Liver (tissue), 3 donors: ENCODE measurements around the gene SPATA2L.

Experiments used
- ATF3 ChIP-seq: IDR thresholded peaks from 2 replicates; pipeline ENCODE4 v1.6.1; 2016; ENCODE audit warnings: antibody characterized with exemption
- CTCF ChIP-seq: fragments of 150-350 bp; IDR thresholded peaks from 2 replicates; pipeline ENCODE4 v1.5.1; 2017; ENCODE audit warnings: improper control_type of control experiment, low read depth, low read length; ENCODE audit not compliant: missing input control
- EGR1 ChIP-seq, 2 donors: IDR thresholded peaks; 2 replicates each; pipeline ENCODE4 v1.6.1; 2016 to 2018; ENCODE audit warnings: antibody characterized with exemption in 2 of 2, low read depth in 2 of 2
- GABPA ChIP-seq, 2 donors: IDR thresholded peaks in 1 of 2; conservative IDR thresholded peaks in 1 of 2; 2 replicates each; pipeline ENCODE4 v1.6.1; 2016; ENCODE audit warnings: antibody characterized with exemption in 2 of 2, mild to moderate bottlenecking in 1 of 2, moderate library complexity in 1 of 2
- JUND ChIP-seq, 2 donors: IDR thresholded peaks; 2 replicates each; pipeline ENCODE4 v1.6.1; 2016; ENCODE audit warnings: antibody characterized with exemption in 2 of 2
- REST ChIP-seq: IDR thresholded peaks from 2 replicates; pipeline ENCODE4 v1.6.1; 2016; ENCODE audit warnings: antibody characterized with exemption, mild to moderate bottlenecking
- YY1 ChIP-seq: IDR thresholded peaks from 2 replicates; pipeline ENCODE4 v1.6.1; 2016; ENCODE audit warnings: antibody characterized with exemption, mild to moderate bottlenecking
- ZBTB33 ChIP-seq: IDR thresholded peaks from 2 replicates; pipeline ENCODE4 v1.6.1; 2016; ENCODE audit warnings: antibody characterized with exemption
- donor health status: healthy.
- donor health status: healthy.

- TF ChIP-seq CTCF (no peak), ATF3 (no peak), ZBTB33 (no peak), EGR1 (IDR thresholded peaks at IDR 0.05; ENCODE audit: low read depth in 2 of 2) (no peak), JUND (IDR thresholded peaks at IDR 0.05) (no peak), REST (no peak), YY1 (no peak), GABPA (IDR thresholded peaks at IDR 0.05 in 1 of 2, conservative IDR thresholded peaks at IDR 0.05 in 1 of 2) (no peak)
These were observed 6.2 kb downstream of the SPATA2L start for GRCh38 chr16:89695086-89695874.
